Chondrocyte (in vitro differentiated cells): ENCODE measurements around the gene P2RY8. TPM values are rescaled to one million over a fixed set of nuclear protein-coding genes. Genes with fewer than 3 reads are reported as not detected.

Source experiments
- DNase-seq: peaks from one replicate; pipeline ENCODE4 v3.0.0; 2021; ENCODE audit warnings: mixed read lengths, low spot score
- H3K27ac Mint-ChIP-seq: one replicate; pipeline ENCODE4 v1.8.0; 2021; ENCODE audit warnings: mild to moderate bottlenecking, moderate library complexity, mixed read lengths; ENCODE audit not compliant: unreplicated experiment
- H3K27me3 Mint-ChIP-seq: 2 replicates; pipeline ENCODE4 v1.8.0; 2021; ENCODE audit warnings: low read depth, mixed read lengths
- H3K36me3 Mint-ChIP-seq: 2 replicates; pipeline ENCODE4 v1.8.0; 2021; ENCODE audit warnings: low read depth, mixed read lengths
- H3K4me1 Mint-ChIP-seq: 2 replicates; pipeline ENCODE4 v1.8.0; 2021; ENCODE audit warnings: low read depth, mild to moderate bottlenecking, mixed read lengths
- H3K4me3 Mint-ChIP-seq: one replicate; pipeline ENCODE4 v1.8.0; 2021; ENCODE audit warnings: mild to moderate bottlenecking, moderate library complexity, mixed read lengths; ENCODE audit not compliant: unreplicated experiment
- H3K9me3 Mint-ChIP-seq: 2 replicates; pipeline ENCODE4 v1.8.0; 2021; ENCODE audit warnings: low read depth, mixed read lengths
- total RNA-seq: library from RNA; stranded (reverse); gene quantifications from 3 replicates; pipeline ENCODE4 v1.2.1, GENCODE V29; 2021
- TF ChIP-seq, protein P1 (sequence below): fragments of 200-600 bp; sonication (generic); IDR thresholded peaks from 2 replicates; pipeline ENCODE4 v1.5.0; 2021; ENCODE audit warnings: antibody characterized with exemption, mild to moderate bottlenecking, moderate library complexity

Gene P2RY8
- total RNA-seq, 1 donor from 2014 or later: not detected

- TF ChIP-seq, protein P1, sequence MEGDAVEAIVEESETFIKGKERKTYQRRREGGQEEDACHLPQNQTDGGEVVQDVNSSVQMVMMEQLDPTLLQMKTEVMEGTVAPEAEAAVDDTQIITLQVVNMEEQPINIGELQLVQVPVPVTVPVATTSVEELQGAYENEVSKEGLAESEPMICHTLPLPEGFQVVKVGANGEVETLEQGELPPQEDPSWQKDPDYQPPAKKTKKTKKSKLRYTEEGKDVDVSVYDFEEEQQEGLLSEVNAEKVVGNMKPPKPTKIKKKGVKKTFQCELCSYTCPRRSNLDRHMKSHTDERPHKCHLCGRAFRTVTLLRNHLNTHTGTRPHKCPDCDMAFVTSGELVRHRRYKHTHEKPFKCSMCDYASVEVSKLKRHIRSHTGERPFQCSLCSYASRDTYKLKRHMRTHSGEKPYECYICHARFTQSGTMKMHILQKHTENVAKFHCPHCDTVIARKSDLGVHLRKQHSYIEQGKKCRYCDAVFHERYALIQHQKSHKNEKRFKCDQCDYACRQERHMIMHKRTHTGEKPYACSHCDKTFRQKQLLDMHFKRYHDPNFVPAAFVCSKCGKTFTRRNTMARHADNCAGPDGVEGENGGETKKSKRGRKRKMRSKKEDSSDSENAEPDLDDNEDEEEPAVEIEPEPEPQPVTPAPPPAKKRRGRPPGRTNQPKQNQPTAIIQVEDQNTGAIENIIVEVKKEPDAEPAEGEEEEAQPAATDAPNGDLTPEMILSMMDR: peak; percentile 29
- H3K27ac Mint-ChIP-seq: peak overlapping the region; percentile 98
Observed at GRCh38 chrX:1481636-1482529, 55.1 kb downstream of the P2RY8 start.

DNA sequence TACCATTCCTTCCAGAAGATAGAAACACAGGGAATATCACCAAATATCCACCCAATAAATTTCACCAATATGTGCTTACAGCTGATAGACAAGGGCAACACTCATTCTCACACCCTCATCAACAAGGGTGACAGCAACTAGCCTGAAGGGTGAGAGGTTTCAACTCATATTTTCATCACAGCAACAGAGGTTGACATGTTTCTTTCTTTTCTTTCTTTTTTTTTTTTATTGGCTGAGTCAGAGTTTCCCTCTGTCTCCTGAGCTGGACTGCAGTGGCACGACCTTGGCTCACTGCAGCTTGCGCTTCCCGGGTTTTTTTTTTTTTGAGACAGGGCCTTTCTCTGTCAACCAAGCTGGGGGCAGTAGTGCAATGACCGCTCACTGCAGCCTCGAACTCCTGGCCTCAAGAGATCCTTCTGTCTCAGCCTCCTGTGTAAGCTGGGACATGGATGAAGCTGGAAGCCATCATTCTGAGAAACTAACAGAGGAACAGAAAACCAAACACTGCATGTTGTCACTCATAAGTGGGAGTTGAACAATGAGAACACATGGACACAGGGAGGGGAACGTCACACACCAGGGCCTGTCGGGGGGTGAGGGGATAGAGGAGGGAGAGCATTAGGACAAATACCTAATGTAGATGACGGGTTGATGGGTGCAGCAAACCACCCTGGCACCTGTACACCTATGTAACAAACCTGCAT, 56.8 kb downstream of the P2RY8 start:
- Mint-ChIP-seq H3K4me1 (peaks cover 10% of the 10 kb centered on the region), H3K27me3 (no peaks in the 10 kb centered on the region), H3K4me3 (no peak overlapping the region), H3K9me3 (peaks cover 22% of the 10 kb centered on the region), H3K27ac (peak overlapping the region; percentile 61), H3K36me3 (peaks cover 13% of the 10 kb centered on the region)
- TF ChIP-seq, protein P1: no peak
- DNase-seq: no peak

More at GRCh38 chrX:1481636-1482529, 55.1 kb downstream of the P2RY8 start:
- H3K9me3 Mint-ChIP-seq: peaks cover 22% of the 10 kb centered on the region
- no peak for DNase-seq
- peaks cover 13% of the 10 kb centered on the region for H3K36me3 Mint-ChIP-seq
- peak overlapping the region; percentile 70 for H3K4me3 Mint-ChIP-seq
- peaks cover 3% of the 10 kb centered on the region for H3K27me3 Mint-ChIP-seq
- peaks cover 10% of the 10 kb centered on the region for H3K4me1 Mint-ChIP-seq

DNA sequence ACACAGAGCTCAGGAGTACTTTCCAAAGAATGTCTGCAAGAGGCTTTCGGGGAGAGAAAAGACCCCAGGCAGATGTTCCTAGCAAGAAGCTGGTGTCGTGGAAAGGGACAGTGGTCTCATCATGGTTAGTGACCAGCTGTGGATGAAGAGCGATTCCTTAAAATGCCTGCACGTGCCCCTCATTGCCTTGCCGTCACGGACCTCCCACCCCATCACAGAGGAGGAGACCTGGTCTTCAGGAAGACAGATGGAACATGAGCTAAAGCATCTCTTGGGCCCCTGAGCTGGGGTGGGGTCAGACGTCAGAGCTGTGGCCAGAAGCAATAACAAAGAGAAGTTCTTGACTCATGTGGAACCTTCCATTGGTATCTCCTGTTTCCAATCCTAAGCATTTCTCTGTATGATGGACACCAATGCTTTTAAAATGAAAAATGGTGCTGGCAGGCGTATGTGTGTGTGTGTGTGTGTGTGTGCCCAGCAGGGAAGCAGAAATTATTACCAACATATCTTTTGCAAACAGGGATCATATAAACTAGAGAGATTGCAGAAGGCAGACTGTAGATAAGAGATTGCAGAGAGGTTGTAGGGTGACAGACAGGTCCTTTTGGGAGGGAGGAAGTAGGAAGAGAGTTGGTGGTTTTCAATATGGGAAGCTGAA, 59.1 kb downstream of the P2RY8 start:
- Mint-ChIP-seq H3K27me3 (no peaks in the 10 kb centered on the region), H3K36me3 (peaks cover 13% of the 10 kb centered on the region), H3K9me3 (peaks cover 22% of the 10 kb centered on the region), H3K4me1 (peaks cover 10% of the 10 kb centered on the region), H3K27ac (no peak overlapping the region), H3K4me3 (no peak overlapping the region)
- DNase-seq: no peak
- TF ChIP-seq, protein P1: no peak

- Mint-ChIP-seq H3K27ac (no peak overlapping the region), H3K9me3 (peaks cover 22% of the 10 kb centered on the region), H3K4me1 (peaks cover 9% of the 10 kb centered on the region), H3K36me3 (peaks cover 13% of the 10 kb centered on the region), H3K4me3 (no peak overlapping the region), H3K27me3 (no peaks in the 10 kb centered on the region)
- TF ChIP-seq, protein P1: no peak
- DNase-seq: no peak
Observed at GRCh38 chrX:1477229-1477628, 59.8 kb downstream of the P2RY8 start.

DNA sequence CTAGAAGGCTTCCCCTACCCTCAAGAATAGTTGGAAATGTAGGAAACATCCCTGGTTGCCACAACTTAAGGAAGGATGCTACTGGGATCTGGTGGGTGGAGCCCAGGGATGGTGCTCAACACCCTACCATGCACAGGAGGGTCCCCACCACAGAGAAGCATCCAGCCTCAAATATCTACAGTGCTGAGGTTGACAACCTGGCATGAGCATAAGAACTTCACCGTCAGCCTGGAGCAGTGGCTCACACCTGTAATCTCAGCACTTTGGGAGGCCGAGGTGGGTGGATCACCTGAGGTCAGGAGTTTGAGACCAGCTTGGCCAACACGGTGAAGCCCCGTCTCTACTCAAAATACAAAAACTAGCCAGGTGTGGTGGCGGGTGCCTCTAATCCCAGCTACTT, 60.3 kb downstream of the P2RY8 start:
- peaks cover 3% of the 10 kb centered on the region for H3K4me1 Mint-ChIP-seq
- no peak for DNase-seq
- H3K9me3 Mint-ChIP-seq: peaks cover 25% of the 10 kb centered on the region
- H3K27me3 Mint-ChIP-seq: no peaks in the 10 kb centered on the region
- H3K4me3 Mint-ChIP-seq: no peak overlapping the region
- H3K36me3 Mint-ChIP-seq: peaks cover 13% of the 10 kb centered on the region
- H3K27ac Mint-ChIP-seq: no peak overlapping the region
- TF ChIP-seq, protein P1: no peak
